ENCODE results near the gene KSR2.
"Not testable (repeated sequence)": the region's sequence is repeated elsewhere in the genome, so short reads cannot be mapped to it uniquely, and the experiment has no call there.

KSR2 gene

GRCh38 chr12:117967043-117967442 lies 1.7 kb downstream of the KSR2 start:
- DNase-seq = no peak

- no peak for DNase-seq
Measured at GRCh38 chr12:117966511-117966910, 2.3 kb downstream of the KSR2 start.

GRCh38 chr12:117963836-117964235 lies 5.0 kb downstream of the KSR2 start:
- DNase-seq = no peak

- DNase-seq = no peak
Measured at GRCh38 chr12:117936722-117937484, 31.9 kb downstream of the KSR2 start.

GRCh38 chr12:117933545-117933944 lies 35.2 kb downstream of the KSR2 start:
- DNase-seq = no peak

- DNase-seq = no peak
Measured at GRCh38 chr12:117926391-117926899, 42.3 kb downstream of the KSR2 start.

- DNase-seq = no peak
Measured at GRCh38 chr12:117921929-117922777, 46.6 kb downstream of the KSR2 start.

GRCh38 chr12:117919479-117919878 lies 49.3 kb downstream of the KSR2 start:
- DNase-seq = no peak

- DNase-seq = no peak
Measured at GRCh38 chr12:117914686-117915085, 54.1 kb downstream of the KSR2 start.

GRCh38 chr12:117912756-117913155 lies 56.0 kb downstream of the KSR2 start:
- no peak for DNase-seq

GRCh38 chr12:117908411-117908810 lies 60.4 kb downstream of the KSR2 start:
- DNase-seq = no peak

GRCh38 chr12:117907108-117907689 lies 61.6 kb downstream of the KSR2 start:
- no peak for DNase-seq

GRCh38 chr12:117904051-117904450 lies 64.7 kb downstream of the KSR2 start:
- no peak for DNase-seq

- no peak for DNase-seq
Measured at GRCh38 chr12:117903110-117903840, 65.5 kb downstream of the KSR2 start.

- DNase-seq = no peak
Measured at GRCh38 chr12:117901631-117902030, 67.2 kb downstream of the KSR2 start.

- no peak for DNase-seq
Measured at GRCh38 chr12:117900561-117900960, 68.2 kb downstream of the KSR2 start.

GRCh38 chr12:117897372-117898161 lies 71.2 kb downstream of the KSR2 start:
- DNase-seq = no peak

GRCh38 chr12:117896009-117896408 lies 72.8 kb downstream of the KSR2 start:
- DNase-seq = no peak

- DNase-seq = no peak
Measured at GRCh38 chr12:117892441-117892840, 76.3 kb downstream of the KSR2 start.

- DNase-seq = not testable (repeated sequence)
Measured at GRCh38 chr12:117891265-117891664, 77.5 kb downstream of the KSR2 start.

- DNase-seq = no peak
Measured at GRCh38 chr12:117890644-117891043, 78.1 kb downstream of the KSR2 start.

GRCh38 chr12:117890137-117890536 lies 78.7 kb downstream of the KSR2 start:
- no peak for DNase-seq

Data from activated CD4-positive, alpha-beta T cell treated with anti-CD3 and anti-CD28 coated beads, Interleukin-2, amount 50 U/mL, for 48 hours (primary cell).